ENCODE results near the gene VSTM4. TPM values are rescaled to one million over a fixed set of nuclear protein-coding genes. Genes with fewer than 3 reads are reported as not detected.
A peak's percentile ranks its signal among the peaks of the same experiment; 100 is the strongest.

VSTM4 gene
- total and polyA plus RNA-seq, 3 donors from 2014 or later = 25.6 to 35.8 (median 26.0) TPM

- Histone ChIP-seq H3K4me3 (no peak overlapping the region), H3K27ac (no peak overlapping the region), H3K27me3 (no peaks in the 10 kb centered on the region), H3K4me1 (peaks cover 19% of the 10 kb centered on the region), H3K36me3 (ENCODE audit: low read depth, missing control alignments) (no peaks in the 10 kb centered on the region), H3K9me3 (no peaks in the 10 kb centered on the region)
- TF ChIP-seq, protein P1, sequence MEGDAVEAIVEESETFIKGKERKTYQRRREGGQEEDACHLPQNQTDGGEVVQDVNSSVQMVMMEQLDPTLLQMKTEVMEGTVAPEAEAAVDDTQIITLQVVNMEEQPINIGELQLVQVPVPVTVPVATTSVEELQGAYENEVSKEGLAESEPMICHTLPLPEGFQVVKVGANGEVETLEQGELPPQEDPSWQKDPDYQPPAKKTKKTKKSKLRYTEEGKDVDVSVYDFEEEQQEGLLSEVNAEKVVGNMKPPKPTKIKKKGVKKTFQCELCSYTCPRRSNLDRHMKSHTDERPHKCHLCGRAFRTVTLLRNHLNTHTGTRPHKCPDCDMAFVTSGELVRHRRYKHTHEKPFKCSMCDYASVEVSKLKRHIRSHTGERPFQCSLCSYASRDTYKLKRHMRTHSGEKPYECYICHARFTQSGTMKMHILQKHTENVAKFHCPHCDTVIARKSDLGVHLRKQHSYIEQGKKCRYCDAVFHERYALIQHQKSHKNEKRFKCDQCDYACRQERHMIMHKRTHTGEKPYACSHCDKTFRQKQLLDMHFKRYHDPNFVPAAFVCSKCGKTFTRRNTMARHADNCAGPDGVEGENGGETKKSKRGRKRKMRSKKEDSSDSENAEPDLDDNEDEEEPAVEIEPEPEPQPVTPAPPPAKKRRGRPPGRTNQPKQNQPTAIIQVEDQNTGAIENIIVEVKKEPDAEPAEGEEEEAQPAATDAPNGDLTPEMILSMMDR (IDR thresholded peaks at IDR 0.05) = no peak
- 66 to 77% methylated on average over 2 of the region's 2 CpGs for WGBS, 2 donors
- no peak for DNase-seq
- intact Hi-C loops (cut with DNase I; ENCODE audit: low total_unique reads) = no loop called here
Observed at GRCh38 chr10:49089152-49089551, 26.2 kb downstream of the VSTM4 start.

- DNase-seq = no peak
- intact Hi-C loops (cut with DNase I; ENCODE audit: low total_unique reads) = no loop called here
- Histone ChIP-seq H3K36me3 (ENCODE audit: low read depth, missing control alignments) (no peaks in the 10 kb centered on the region), H3K9me3 (no peaks in the 10 kb centered on the region), H3K27me3 (no peaks in the 10 kb centered on the region), H3K27ac (no peak overlapping the region), H3K4me3 (no peak overlapping the region), H3K4me1 (peaks cover 26% of the 10 kb centered on the region)
- 95 to 96% methylated on average over 3 of the region's 3 CpGs for WGBS, 2 donors
- TF ChIP-seq, protein P1 (IDR thresholded peaks at IDR 0.05) = no peak
- no peak for TF ChIP-seq POLR2A (IDR thresholded peaks at IDR 0.05)
Observed at GRCh38 chr10:49086889-49087288, 28.4 kb downstream of the VSTM4 start.

DNA sequence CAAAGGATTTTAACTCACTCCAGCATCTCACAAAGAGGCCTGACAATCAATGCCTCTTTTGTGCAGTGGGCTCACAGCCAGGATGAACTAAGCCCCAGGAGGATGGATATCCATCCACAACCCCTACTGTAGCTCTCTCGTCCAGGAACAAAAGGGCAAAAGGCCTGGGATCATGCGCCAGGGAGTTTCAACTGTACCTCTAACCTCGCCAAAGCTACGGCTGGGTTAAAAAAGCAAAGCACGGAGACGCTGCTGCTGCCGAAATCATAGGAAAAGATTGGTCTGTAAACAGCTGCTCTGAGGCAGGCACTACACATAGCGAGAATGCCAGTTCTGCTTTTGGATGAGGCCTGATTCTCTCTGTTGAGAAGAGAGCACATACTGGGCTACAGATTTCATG lies 32.1 kb downstream of the VSTM4 start:
- Histone ChIP-seq H3K9me3 (no peaks in the 10 kb centered on the region), H3K27me3 (no peaks in the 10 kb centered on the region), H3K27ac (no peak overlapping the region), H3K36me3 (ENCODE audit: low read depth, missing control alignments) (no peaks in the 10 kb centered on the region), H3K4me1 (peaks cover 30% of the 10 kb centered on the region), H3K4me3 (no peak overlapping the region)
- DNase-seq = peak; percentile 75
- TF ChIP-seq, protein P1 (IDR thresholded peaks at IDR 0.05) = no peak
- TF ChIP-seq POLR2A (IDR thresholded peaks at IDR 0.05) = no peak
- WGBS, 2 donors = 62 to 66% methylated on average over 8 of the region's 8 CpGs
- intact Hi-C loops (cut with DNase I; ENCODE audit: low total_unique reads) = no loop called here

DNA sequence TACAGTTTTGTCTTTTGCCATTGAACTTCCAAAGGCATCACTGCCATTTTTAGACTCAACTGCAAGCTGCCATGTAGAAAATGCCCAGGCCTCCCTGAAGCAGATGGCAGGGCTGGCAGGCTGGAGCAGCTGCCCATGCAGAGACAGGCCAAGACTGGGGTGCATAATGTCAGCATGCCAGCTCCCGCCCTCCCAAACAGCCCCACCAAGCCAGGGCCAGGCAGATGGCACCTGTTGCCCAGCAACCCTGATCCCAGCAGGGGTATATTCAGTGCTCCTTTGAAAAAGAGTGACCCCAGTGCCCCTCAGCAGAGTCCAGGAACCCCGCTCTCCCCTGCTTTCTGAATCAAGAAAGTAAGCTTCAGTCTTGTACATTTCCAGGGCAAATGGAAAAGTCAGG lies 32.6 kb downstream of the VSTM4 start:
- Histone ChIP-seq H3K27ac (no peak overlapping the region), H3K9me3 (no peaks in the 10 kb centered on the region), H3K27me3 (no peaks in the 10 kb centered on the region), H3K36me3 (ENCODE audit: low read depth, missing control alignments) (no peaks in the 10 kb centered on the region), H3K4me1 (peaks cover 32% of the 10 kb centered on the region), H3K4me3 (no peak overlapping the region)
- DNase-seq = no peak
- WGBS, 2 donors = 84 to 85% methylated on average over 2 of the region's 2 CpGs
- no peak for TF ChIP-seq POLR2A (IDR thresholded peaks at IDR 0.05)
- TF ChIP-seq, protein P1 (IDR thresholded peaks at IDR 0.05) = no peak
- intact Hi-C loops (cut with DNase I; ENCODE audit: low total_unique reads) = no loop called here

DNA sequence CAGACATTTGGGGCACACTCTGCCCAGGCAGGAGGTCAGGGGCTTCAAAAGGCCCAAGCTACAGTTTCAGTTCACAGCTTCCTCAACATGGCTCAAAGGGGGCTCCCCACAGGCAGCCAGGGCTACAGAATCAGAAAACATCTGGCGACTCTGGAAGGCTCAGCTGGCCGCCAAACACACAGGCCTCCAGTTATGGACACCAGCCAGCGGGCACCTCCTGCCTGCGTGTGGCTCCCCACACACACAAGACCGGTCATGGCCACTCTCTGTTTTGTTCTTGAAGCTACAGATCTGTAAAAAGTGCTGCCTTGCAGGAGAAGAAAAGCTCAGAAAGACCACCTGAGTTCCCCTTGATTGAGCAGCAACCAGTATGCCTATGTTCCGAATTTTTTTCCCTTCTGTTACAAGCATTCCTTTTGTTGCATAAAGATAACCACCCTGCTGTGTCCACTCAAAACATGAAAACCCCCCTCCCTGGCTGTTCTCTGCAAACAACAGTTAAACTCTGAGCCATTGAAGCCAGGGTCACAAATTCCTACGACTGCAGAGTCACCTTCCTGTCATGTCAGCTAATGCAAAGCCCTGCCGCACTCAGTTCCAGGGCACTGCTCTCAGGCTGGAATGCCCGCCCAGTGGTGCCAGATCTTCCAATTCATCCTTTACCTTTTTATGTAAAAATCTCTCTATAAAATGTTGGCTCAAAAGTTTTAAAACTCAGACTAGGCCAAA lies 33.6 kb downstream of the VSTM4 start:
- TF ChIP-seq, protein P1 (IDR thresholded peaks at IDR 0.05) = no peak
- no peak for TF ChIP-seq POLR2A (IDR thresholded peaks at IDR 0.05)
- H3K36me3 ChIP-seq (ENCODE audit: low read depth, missing control alignments) = no peaks in the 10 kb centered on the region
- no peaks in the 10 kb centered on the region for H3K27me3 ChIP-seq
- H3K9me3 ChIP-seq = no peaks in the 10 kb centered on the region
- no peak overlapping the region for H3K27ac ChIP-seq
- peaks cover 32% of the 10 kb centered on the region for H3K4me1 ChIP-seq
- intact Hi-C loops (cut with DNase I; ENCODE audit: low total_unique reads) = no loop called here
- peak; percentile 58 for DNase-seq
- WGBS, 2 donors = 35 to 63% methylated on average over 7 to 9 of the region's 9 CpGs
- no peak overlapping the region for H3K4me3 ChIP-seq

Data from testis (tissue), 3 donors.